HG03066 (cell line): ENCODE data around the gene GMNN.
"Not testable (repeated sequence)": the region's sequence is repeated elsewhere in the genome, so short reads cannot be mapped to it uniquely, and the experiment has no call there.

ENCODE experiments used
- ATAC-seq: cut with Tn5 transposase; IDR thresholded peaks from one replicate; pipeline ENCODE4 v1.9.1; 2021; ENCODE audit warnings: low read depth; ENCODE audit not compliant: unreplicated experiment

The GMNN gene

DNA sequence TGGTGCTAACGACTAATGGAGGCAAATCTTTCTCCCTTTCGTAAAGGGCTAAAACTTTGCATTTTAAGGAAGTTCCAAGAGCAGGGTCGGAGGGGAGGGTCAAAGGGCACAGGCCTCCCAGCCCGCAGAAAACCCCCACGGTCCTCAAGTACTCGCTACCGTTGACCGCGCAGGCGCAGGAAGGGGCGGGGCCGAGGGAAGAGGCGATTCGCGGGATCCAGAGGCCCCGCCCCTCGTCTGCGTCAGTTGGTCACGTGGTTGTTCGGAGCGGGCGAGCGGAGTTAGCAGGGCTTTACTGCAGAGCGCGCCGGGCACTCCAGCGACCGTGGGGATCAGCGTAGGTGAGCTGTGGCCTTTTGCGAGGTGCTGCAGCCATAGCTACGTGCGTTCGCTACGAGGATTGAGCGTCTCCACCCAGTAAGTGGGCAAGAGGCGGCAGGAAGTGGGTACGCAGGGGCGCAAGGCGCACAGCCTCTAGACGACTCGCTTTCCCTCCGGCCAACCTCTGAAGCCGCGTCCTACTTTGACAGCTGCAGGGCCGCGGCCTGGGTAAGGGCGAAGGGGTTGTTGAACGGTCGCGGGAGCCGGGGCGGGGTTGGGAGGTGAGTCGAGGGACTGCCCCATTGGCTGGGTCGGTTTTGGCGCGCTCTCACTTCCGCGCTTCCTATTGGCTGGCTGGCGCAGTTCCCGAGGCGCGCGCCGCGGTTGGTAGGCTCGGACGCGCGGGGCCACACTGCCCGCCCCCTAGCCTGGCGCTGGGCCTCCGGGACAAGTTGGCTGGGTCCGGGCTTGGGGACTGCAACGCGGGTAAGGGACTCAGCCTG lies at the start of gene GMNN:
Gene GMNN, plus strand, starts transcription at position 242 of the 824 bp plus-strand sequence. CDS start 2,310 bp downstream, outside the sequence.
- ATAC-seq = peak; percentile 89

DNA sequence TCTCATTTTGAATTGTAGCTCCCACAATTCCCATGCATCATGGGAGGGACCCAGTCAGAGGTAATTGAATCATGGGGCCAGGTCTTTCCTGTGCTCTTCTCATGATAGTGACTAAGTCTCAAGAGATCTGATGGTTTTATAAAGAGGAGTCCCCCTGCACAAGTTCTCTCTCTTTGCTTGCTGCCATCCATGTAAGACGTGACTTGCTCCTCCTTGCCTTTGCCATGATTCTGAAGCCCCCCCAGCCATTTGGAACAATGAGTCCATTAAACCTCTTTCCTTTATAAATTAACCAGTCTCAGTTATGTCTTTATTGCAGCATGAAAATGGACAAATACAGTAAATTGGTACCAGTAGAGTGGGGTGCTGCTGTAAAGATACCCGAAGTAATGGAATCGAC lies 44.1 kb upstream of the GMNN start:
- not testable (repeated sequence) for ATAC-seq

DNA sequence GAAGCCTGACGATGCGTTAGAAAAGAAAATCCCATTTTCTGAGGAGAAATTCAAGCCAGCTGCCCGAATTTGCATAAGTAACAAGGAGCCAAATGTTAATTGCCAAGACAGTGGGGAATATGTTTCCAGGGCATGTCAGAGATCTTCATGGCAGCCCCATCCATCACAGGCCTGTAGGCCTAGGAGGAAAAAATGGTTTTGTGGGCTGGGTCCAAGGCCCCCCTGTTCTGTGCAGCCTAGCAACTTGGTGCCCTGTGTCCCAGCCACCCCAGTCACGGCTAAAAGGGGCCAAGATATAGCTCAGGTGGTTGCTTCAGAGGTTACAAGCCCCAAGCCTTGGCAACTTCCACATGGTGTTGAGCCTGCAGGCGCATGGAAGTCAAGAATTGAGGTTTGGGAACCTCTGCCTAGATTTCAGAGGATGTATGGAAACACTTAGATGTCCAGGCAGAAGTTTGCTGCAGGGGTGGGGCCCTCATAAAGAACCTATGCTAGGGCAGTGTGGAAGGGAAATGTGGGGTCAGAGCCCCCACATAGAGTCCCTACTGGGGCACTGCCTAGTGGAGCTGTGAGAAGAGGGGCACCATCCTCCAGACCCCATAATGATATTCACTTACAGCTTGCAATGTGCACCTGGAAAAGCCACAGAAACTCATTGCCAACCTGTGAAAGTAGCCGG lies 43.1 kb upstream of the GMNN start:
- ATAC-seq = not testable (repeated sequence)

DNA sequence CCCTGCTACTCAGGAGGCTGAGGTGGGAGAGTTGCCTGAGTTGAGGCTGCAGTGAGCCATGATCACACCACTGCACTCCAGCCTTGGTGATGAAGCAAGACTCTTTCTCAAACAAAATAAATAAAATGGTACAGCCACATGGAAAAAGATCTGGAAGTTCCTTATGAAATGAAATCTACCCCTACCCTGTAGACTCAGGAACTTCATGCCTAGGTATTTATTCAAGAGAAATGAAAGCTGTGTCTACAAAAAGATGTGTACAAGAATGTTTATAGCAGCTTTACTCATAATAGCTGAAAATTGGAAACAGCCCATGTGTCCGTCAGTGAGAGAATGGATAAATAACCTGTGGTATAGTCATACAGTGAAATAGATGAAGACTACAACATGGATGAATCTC lies 40.6 kb upstream of the GMNN start:
- ATAC-seq = no peak

GRCh38 chr6:24734710-24735109 lies 40.0 kb upstream of the GMNN start:
- not testable (repeated sequence) for ATAC-seq

- no peak for ATAC-seq
Observed at GRCh38 chr6:24738741-24739140, 36.0 kb upstream of the GMNN start.

DNA sequence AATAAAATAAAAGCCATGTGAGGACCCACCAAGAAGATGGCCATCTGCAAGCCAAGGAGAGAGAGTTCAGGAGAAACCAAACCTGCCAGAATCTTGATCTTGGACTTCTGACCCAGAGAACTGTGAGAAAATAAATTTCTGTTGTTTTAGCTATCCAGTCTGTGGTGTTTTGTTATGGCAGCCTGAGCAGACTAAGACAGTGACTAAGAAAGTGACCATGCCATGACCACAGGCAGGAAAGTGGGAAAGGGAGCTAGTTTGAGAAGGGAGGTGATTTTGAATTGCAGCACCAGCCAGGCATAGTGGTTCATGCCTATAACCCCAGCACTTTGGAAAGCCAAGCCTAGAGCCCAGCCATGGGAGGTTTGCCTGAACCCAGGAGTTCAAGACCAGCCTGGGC lies 33.9 kb upstream of the GMNN start:
- ATAC-seq = no peak

DNA sequence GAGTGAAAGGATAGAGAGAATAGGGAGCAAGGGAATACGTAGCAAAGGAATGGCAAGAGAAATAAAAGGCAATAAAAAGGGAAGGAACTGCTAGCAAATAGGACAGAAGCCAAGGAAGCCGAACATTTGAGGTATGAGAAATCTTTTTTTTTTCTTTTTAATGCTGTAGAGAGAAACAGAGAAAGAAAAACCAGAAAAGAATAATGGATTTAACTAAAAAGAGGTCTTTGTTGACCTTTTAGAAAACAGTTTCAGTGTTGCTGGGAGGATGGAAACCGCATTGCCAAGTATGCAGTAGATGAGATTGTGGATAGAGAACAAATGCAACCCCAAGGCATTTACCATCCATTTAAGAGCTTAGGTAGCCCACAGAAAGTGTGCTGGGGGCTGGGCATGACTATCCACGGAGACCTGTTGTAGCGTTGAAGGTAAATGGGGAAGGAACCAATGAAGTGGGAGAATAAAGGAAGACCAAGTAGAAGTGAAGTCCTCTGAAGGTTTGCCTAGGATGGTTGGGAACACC lies 32.5 kb upstream of the GMNN start:
- ATAC-seq = no peak

DNA sequence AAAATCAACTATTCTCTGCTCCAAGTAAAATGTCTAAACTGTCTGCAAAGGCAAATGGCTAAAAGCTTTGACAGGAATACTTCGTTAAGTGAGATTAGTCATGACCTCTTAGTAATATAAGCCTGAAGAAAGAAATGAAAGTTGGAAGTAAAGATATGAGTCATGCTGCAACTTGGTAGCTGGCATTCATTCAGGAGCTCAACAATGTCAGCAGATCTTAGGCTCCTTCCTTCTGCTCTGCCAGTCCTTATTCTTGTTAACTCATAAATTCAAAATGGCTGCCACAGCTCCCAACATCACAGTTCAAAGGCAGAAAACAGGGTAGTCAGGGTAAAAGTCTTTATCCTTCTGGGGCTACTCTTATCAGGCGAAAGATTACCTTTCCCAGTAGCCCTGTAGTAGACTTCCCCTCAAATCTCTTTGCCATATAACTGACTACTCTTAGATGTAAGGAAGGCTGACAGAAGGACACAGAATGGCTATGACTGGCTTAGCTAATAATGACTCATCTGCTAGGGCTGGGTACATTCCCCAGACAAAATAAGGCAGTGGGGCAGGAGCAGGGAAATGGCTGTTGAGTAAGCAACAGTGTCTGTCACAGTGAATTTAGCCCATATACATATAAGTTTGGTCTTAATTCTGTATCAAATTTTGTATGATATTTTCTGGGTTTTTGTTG lies 31.3 kb upstream of the GMNN start:
- peak; percentile 81 for ATAC-seq

- no peak for ATAC-seq
Observed at GRCh38 chr6:24743944-24744335, 30.8 kb upstream of the GMNN start.

DNA sequence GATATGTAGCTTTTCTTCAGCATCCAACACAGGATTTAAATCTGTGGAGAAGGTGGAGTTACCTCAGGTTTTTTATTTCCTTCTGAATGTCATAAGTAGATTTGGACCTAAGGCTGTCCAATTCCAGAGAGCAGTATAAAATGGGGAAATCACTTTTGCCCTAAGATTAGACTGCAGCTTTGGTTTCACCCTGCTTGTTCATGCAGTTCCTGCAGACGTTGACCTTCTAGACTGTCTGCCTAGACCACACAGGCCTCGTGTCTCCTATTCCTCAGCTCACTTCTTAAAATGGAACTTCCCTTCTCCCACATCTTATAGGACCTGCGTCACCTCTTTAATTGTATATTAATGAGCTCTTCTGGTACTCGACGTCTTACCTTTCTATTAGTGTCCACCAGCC lies 29.8 kb upstream of the GMNN start:
- ATAC-seq = no peak

GRCh38 chr6:24749297-24749696 lies 25.4 kb upstream of the GMNN start:
- ATAC-seq = no peak

- not testable (repeated sequence) for ATAC-seq
Observed at GRCh38 chr6:24750878-24751277, 23.9 kb upstream of the GMNN start.

- ATAC-seq = no peak
Observed at GRCh38 chr6:24752503-24752902, 22.2 kb upstream of the GMNN start.

- no peak for ATAC-seq
Observed at GRCh38 chr6:24752917-24753492, 21.7 kb upstream of the GMNN start.

DNA sequence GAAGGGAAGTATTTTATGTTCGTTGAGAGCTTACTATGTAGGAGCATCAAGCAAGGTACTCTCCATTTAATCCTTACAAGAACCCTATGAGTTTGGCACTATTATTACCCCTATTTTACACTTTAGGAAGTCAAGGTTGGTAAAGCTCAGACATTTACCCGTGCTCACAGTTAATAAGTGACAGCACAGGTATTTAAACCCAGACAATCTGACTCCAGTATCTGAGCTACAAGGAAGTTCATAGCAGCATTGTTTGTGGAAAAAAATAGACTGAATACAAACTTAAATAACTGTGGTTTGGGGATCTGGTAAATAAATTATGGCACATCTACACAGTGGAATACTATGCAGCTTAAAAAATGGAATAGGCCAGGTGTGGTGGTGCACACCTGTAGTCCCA lies 21.2 kb upstream of the GMNN start:
- ATAC-seq = no peak

- not testable (repeated sequence) for ATAC-seq
Observed at GRCh38 chr6:24754378-24754777, 20.4 kb upstream of the GMNN start.

- ATAC-seq = no peak
Observed at GRCh38 chr6:24755279-24755678, 19.5 kb upstream of the GMNN start.

- ATAC-seq = no peak
Observed at GRCh38 chr6:24757611-24758010, 17.1 kb upstream of the GMNN start.

GRCh38 chr6:24759718-24760117 lies 15.0 kb upstream of the GMNN start:
- no peak for ATAC-seq

DNA sequence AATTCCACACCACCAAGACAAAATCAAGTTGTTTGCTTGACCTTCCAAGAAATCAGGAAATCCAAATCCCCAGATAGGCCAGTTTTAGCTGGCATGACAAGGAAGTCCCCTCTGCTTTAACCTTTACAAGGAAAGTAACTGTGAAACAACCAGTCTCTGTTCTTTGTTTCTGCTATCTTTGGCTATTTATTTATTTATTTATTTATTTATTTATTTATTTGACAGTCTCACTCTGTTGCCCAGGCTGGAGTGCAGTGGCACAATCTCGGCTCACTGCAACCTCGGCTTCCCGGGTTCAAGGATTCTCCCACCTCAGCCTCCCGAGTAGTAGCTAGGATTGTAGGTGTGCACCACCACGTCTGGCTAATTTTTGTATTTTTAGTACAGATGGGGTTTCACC lies 14.5 kb upstream of the GMNN start:
- no peak for ATAC-seq
